Midbrain (tissue), 1 donor: ENCODE data around the gene AJAP1.

Experiments
- DNase-seq: peaks from one replicate; lab custom pipeline; 2025; lab: John Stamatoyannopoulos, UW

Gene AJAP1

DNA sequence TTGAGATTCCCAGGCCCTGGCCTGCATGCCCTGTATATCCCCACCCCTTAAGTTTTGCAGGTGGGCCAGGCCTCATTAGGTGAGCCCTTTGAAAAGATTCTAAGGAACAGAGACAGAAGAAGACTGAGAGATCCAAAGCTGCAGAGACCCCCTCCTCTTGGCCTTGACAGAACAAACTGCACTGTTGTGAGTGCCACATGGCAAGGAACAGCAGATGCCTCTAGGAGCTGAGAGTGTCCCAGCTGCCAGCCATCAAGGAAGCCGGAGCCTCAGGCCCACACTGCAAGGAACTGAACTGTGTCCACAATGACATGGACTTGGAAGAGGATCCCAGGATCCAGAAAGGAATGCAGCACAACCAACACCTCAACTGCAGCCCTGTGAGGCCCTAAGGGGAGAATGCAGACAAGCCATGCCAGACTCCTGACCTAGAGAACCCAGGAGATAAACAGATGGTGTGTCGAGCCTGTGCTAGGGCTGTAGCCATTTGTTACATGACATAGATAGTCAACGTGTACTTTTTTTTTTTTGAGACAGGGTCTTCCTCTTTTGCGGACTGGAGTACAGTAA lies 182.7 kb downstream of the AJAP1 start:
- DNase-seq, result no peak

DNA sequence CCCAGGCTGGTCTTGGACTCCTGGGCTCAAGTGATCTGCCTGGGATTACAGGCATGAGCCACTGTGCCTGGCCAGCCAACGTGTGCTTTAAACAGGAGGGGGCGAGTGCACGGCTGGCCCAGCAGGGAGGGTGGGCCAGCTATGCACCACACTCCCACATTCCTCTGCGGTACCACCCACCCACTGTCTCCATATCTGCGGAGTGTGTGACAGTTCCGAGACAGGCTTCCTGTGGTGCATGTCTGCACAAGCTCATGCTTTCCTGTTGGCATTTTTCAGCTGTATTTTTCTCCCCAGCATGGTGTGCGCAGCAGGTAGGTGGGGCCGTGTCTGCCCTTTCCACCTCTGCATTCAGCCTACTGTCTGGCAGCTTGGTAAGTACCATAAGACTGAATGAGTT lies 183.3 kb downstream of the AJAP1 start:
- DNase-seq, result no peak

DNA sequence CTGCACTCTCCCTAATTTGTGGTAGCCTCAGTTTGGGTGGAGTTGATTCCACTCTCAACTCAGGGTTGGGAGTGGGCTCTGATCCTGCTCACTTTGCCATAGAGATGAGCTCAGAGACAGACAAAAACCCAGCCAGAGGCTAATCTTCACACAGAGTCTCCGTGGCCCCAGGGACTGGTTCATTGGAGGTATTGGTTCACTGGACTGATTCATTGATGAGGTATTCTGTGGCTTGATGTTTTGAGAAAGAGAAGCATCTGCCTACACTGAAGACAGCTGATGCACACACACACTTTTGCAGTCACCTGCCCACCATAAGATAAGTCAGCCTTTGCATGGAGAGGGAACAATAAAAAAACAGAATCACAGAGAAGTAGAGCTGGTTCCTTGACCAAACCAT lies 183.8 kb downstream of the AJAP1 start:
- no peak for DNase-seq
